B cell (primary cell): ENCODE measurements around the gene DIP2B. TPM values are rescaled to one million over a fixed set of nuclear protein-coding genes. Genes with fewer than 3 reads are reported as not detected.
A peak's percentile ranks its signal among the peaks of the same experiment; 100 is the strongest.

Experiments used
- ATAC-seq: fragments of 200-7000 bp; cut with Tn5 transposase; one replicate; pipeline ENCODE4 v1.10.0; 2021; ENCODE audit warnings: low read depth, mild to moderate bottlenecking, moderate number of reproducible peaks, moderate library complexity
- CTCF ChIA-PET: fragments of 350-600 bp; sonication (Branson Sonifier 250); formaldehyde crosslinking; loops from one replicate; lab custom pipeline; 2021; ENCODE audit warnings: antibody characterized with exemption, inconsistent platforms; lab: Charles Lee
- POLR2A ChIA-PET: fragments of 350-600 bp; sonication (Branson Sonifier 250); formaldehyde crosslinking; loops from one replicate; lab custom pipeline; 2021; ENCODE audit warnings: antibody characterized with exemption; lab: Charles Lee
- DNase-seq: peaks from one replicate; pipeline ENCODE4 v3.0.0; 2013
- H2AFZ ChIP-seq: 2 replicates; pipeline ENCODE4 v1.6.1; 2012; ENCODE audit warnings: mild to moderate bottlenecking, low read depth, low read length; ENCODE audit not compliant: insufficient read depth, poor library complexity, severe bottlenecking
- H3K27ac ChIP-seq, 2 donors: 1 replicate in 1 of 2; 2 replicates in 1 of 2; pipeline ENCODE4 v1.5.1; 2012 to 2013; ENCODE audit warnings: low read length in 2 of 2, mild to moderate bottlenecking in 2 of 2, moderate library complexity in 1 of 2
- H3K27me3 ChIP-seq, 4 experiments: fragments of 200-600 bp in 1 of 4; sonication (generic) in 1 of 4; replicated peaks in 1 of 4; 1 replicate in 2 of 4; 2 replicates in 2 of 4; pipeline versions ENCODE4 v1.6.1 to v1.7.0; 2013 to 2016; ENCODE audit warnings: low read length in 3 of 4, mild to moderate bottlenecking in 2 of 4, mixed read lengths in 1 of 4, moderate library complexity in 1 of 4; ENCODE audit not compliant: insufficient read depth in 4 of 4, control insufficient read depth in 3 of 4; ENCODE audit errors: control extremely low read depth in 1 of 4
- H3K36me3 ChIP-seq, 2 experiments: replicated peaks in 1 of 2; 1 replicate in 1 of 2; 2 replicates in 1 of 2; pipeline versions ENCODE4 v1.6.1 to v1.7.1; 2013; ENCODE audit warnings: low read length in 1 of 2; ENCODE audit not compliant: insufficient read depth in 2 of 2, control insufficient read depth in 1 of 2; ENCODE audit errors: control extremely low read depth in 1 of 2, extremely low read depth in 1 of 2
- H3K4me1 ChIP-seq, 2 donors: fragments of 200-600 bp in 1 of 2; sonication (generic) in 1 of 2; 1 replicate in 1 of 2; 2 replicates in 1 of 2; pipeline versions ENCODE4 v1.5.1 to v1.6.1; 2013 to 2017; ENCODE audit warnings: low read length in 2 of 2; ENCODE audit not compliant: control insufficient read depth in 2 of 2, insufficient read depth in 2 of 2
- H3K4me2 ChIP-seq: replicated peaks from 2 replicates; pipeline ENCODE3; 2012; ENCODE audit warnings: mild to moderate bottlenecking, low read depth, low read length; ENCODE audit not compliant: poor library complexity, severe bottlenecking
- H3K4me3 ChIP-seq, 5 experiments: fragments of 200-600 bp in 1 of 5; sonication (generic) in 1 of 5; 1 replicate in 3 of 5; 2 replicates in 2 of 5; pipeline versions ENCODE4 v1.5.1 to v1.7.0; 2011 to 2016; ENCODE audit warnings: low read length in 4 of 5, mild to moderate bottlenecking in 4 of 5, low read depth in 2 of 5, control low read depth in 1 of 5, moderate library complexity in 1 of 5; ENCODE audit not compliant: insufficient read depth in 1 of 5; ENCODE audit errors: control extremely low read depth in 1 of 5, extremely low read depth in 1 of 5
- H3K79me2 ChIP-seq: fragments of 200-600 bp; sonication (generic); one replicate; pipeline ENCODE4 v1.6.0; 2016; ENCODE audit warnings: low read length; ENCODE audit not compliant: control insufficient read depth, insufficient read depth
- H3K9ac ChIP-seq: fragments of 200-600 bp; sonication (generic); 2 replicates; pipeline ENCODE4 v1.6.1; 2017; ENCODE audit warnings: mild to moderate bottlenecking, low read length, moderate library complexity
- H3K9me3 ChIP-seq, 3 donors: one replicate each; pipeline versions ENCODE4 v1.6.1 to v1.7.1; 2013; ENCODE audit warnings: low read length in 2 of 3; ENCODE audit not compliant: control insufficient read depth in 2 of 3, insufficient read depth in 1 of 3; ENCODE audit errors: control extremely low read depth in 1 of 3
- H4K20me1 ChIP-seq: 2 replicates; pipeline ENCODE4 v1.6.0; 2012; ENCODE audit warnings: mild to moderate bottlenecking, low read length; ENCODE audit not compliant: insufficient read depth, control insufficient read depth, poor library complexity, severe bottlenecking
- H3K27ac Mint-ChIP-seq: one replicate; pipeline ENCODE4 v1.8.0; 2021; ENCODE audit warnings: mixed read lengths
- H3K27me3 Mint-ChIP-seq: one replicate; pipeline ENCODE4 v1.8.0; 2021; ENCODE audit warnings: mixed read lengths
- H3K4me1 Mint-ChIP-seq: one replicate; pipeline ENCODE4 v1.8.0; 2021; ENCODE audit warnings: mixed read lengths
- H3K4me3 Mint-ChIP-seq: one replicate; pipeline ENCODE4 v1.8.0; 2021; ENCODE audit warnings: mixed read lengths
- H3K9me3 Mint-ChIP-seq: one replicate; pipeline ENCODE4 v1.8.0; 2022; ENCODE audit warnings: mixed read lengths; ENCODE audit not compliant: insufficient read depth
- CTCF ChIP-seq: fragments of 200-600 bp; IDR thresholded peaks from one replicate; pipeline ENCODE4 v1.8.0; 2022; ENCODE audit warnings: antibody characterized with exemption, mild to moderate bottlenecking
- EZH2 ChIP-seq: IDR thresholded peaks from 2 replicates; pipeline ENCODE4 v1.6.1; 2012; ENCODE audit warnings: borderline replicate concordance, low read depth, mild to moderate bottlenecking, moderate library complexity, low read length; ENCODE audit not compliant: insufficient read depth, poor library complexity, severe bottlenecking
- WGBS: methylation state at CpG from one replicate; pipeline ENCODE4 v1.1.5; 2013; ENCODE audit warnings: missing lambda C conversion rate; ENCODE audit not compliant: insufficient coverage; 5-methylcytosine and 5-hydroxymethylcytosine counted together
- intact Hi-C: fragments of 100-400 bp; cut with micrococcal nuclease; formaldehyde crosslinking; loops from one replicate; pipeline ENCODE4 v1.10.0; 2022
- polyA plus RNA-seq: library from polyadenylated mRNA; depleted of rRNA; stranded (reverse); fragments of >200 nt; gene quantifications from 2 replicates; pipeline ENCODE4 v1.2.3, GENCODE V29; 2012
- total RNA-seq, 2 donors: library from RNA; stranded (reverse); fragments of 120-200 nt in 1 of 2; gene quantifications; 1 replicate in 1 of 2; 2 replicates in 1 of 2; pipeline versions ENCODE4 v1.2.3 to v1.2.4, GENCODE V29; 2013 to 2022

DIP2B gene
- total and polyA plus RNA-seq, 2 donors (not counting 1 experiment from before 2014, with no cell fraction given): 16.4 to 38.8 TPM

- H3K4me3 ChIP-seq: no peak overlapping the region
- no peak overlapping the region for H2AFZ ChIP-seq
- ChIA-PET POLR2A (no interaction called here), CTCF (interaction anchor here (0.6 to 1.3 kb wide), 2 partner anchors 12 to 99 kb away, joined by 3 read pairs; no protein-coding TSS in a partner anchor)
- DNase-seq (no peak), ATAC-seq (no peak)
- H3K4me3 Mint-ChIP-seq: no peak overlapping the region
- no peak overlapping the region for H3K4me2 ChIP-seq
- H3K9ac ChIP-seq: no peak overlapping the region
- H3K9me3 ChIP-seq: no peaks in the 10 kb centered on the region
- no peaks in the 10 kb centered on the region for H3K27me3 Mint-ChIP-seq
- H3K9me3 Mint-ChIP-seq: no peaks in the 10 kb centered on the region
- peaks cover 34% of the 10 kb centered on the region for H3K4me1 Mint-ChIP-seq
- H3K27ac Mint-ChIP-seq: no peak overlapping the region
- H3K79me2 ChIP-seq: peaks cover 94% of the 10 kb centered on the region
- intact Hi-C loops: no loop called here
- TF ChIP-seq CTCF: no peak
- TF ChIP-seq EZH2: no peak
- H3K36me3 ChIP-seq: peaks cover 2 to 3% of the 10 kb centered on the region in 2 experiments
- H4K20me1 ChIP-seq: peaks cover 54% of the 10 kb centered on the region
- H3K27me3 ChIP-seq: no peaks in the 10 kb centered on the region
- 92% methylated on average over 1 of the region's 5 CpGs for WGBS
- peaks cover 5 to 11% of the 10 kb centered on the region in 2 donors for H3K4me1 ChIP-seq
- H3K27ac ChIP-seq: peak overlapping the region in 1 of 2 donors; percentile 37
These were observed 102.0 kb downstream of the DIP2B start for GRCh38 chr12:50606675-50607375.

- Histone ChIP-seq H3K4me3 (no peak overlapping the region), H3K4me1 (peaks cover 5 to 15% of the 10 kb centered on the region in 2 donors), H3K36me3 (peaks cover 5 to 6% of the 10 kb centered on the region in 2 experiments), H2AFZ (no peak overlapping the region), H3K27ac (no peak overlapping the region), H3K4me2 (no peak overlapping the region), H3K27me3 (no peaks in the 10 kb centered on the region), H3K9ac (no peak overlapping the region), H4K20me1 (peaks cover 61% of the 10 kb centered on the region), H3K9me3 (no peaks in the 10 kb centered on the region), H3K79me2 (peaks cover 98% of the 10 kb centered on the region)
- ChIA-PET CTCF (interaction anchor here (0.6 to 1.1 kb wide), 3 partner anchors 10 to 135 kb away, joined by 3 to 5 read pairs (median 4); no protein-coding TSS in a partner anchor), POLR2A (no interaction called here)
- no peaks in the 10 kb centered on the region for H3K27me3 Mint-ChIP-seq
- ATAC-seq: no peak
- intact Hi-C loops: no loop called here
- no peak overlapping the region for H3K27ac Mint-ChIP-seq
- DNase-seq: no peak
- H3K9me3 Mint-ChIP-seq: no peaks in the 10 kb centered on the region
- H3K4me1 Mint-ChIP-seq: peaks cover 34% of the 10 kb centered on the region
- no peak overlapping the region for H3K4me3 Mint-ChIP-seq
- no CpG with 5 or more reads among the region's 3 CpGs for WGBS
- no peak for TF ChIP-seq CTCF
- TF ChIP-seq EZH2: no peak
These were observed 104.6 kb downstream of the DIP2B start for GRCh38 chr12:50609292-50609874.
